ENCODE results near the gene GID8. TPM values are rescaled to one million over a fixed set of nuclear protein-coding genes. Genes with fewer than 3 reads are reported as not detected.
A peak's percentile ranks its signal among the peaks of the same experiment; 100 is the strongest.

GID8 gene
- total and polyA plus RNA-seq, 7 experiments from 2014 or later = 19.6 to 48.0 (median 34.8) TPM

DNA sequence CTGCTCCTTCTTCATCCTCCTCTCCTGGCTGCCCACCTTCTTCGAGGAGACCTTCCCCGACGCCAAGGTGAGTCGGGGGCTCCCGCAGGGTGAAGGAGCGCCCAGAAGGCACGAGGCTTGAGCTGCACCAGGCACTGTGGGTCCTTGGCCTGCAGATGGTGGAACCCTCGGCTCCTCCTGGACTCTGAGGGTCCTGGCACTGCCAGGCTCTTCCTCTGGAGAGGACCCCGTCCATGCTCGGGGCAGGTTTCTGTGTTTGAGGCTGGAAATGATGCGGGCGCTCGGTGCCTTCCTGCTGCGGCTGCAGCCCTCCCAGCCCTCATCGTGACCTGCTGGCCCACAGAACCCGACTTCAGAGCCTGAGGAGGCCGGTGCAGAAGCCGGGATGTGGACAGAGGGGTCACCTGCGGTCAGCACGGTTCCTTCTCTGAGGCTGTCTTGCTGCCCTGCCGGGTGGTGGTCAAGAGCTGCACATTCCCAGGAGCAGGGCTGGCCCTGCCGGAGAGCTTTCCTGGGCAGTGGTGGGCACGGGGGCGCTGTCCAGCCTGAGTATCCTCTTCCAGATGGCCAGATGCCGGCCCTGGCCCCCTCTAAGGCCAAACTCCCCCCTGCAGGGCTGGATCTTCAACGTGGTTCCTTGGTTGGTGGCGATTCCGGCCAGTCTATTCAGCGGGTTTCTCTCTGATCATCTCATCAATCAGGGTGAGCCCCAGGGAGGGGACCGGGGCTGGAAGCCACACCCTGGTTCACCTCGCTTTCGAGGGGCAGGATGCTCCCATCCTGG lies 25.9 kb downstream of the GID8 start:
- Mint-ChIP-seq H3K36me3 (no peaks in the 10 kb centered on the region), H3K27ac (peak overlapping the region in 1 of 9 donors; percentile 62), H3K27me3 (no peaks in the 10 kb centered on the region), H3K9me3 (no peaks in the 10 kb centered on the region), H3K4me1 (peaks cover 0 to 14% (median 11%) of the 10 kb centered on the region in 7 donors), H3K4me3 (no peak overlapping the region)
- no peak for DNase-seq
- POLR2A ChIA-PET = interaction anchor here (0.9 to 2.7 kb wide), 3 partner anchors 10 to 43 kb away, joined by 3 to 11 read pairs (median 3); no protein-coding TSS in a partner anchor
- Histone ChIP-seq H3K27ac (ENCODE audit: low read depth, low read length) (no peak overlapping the region), H3K4me3 (ENCODE audit: low read length) (no peak overlapping the region), H3K9me3 (ENCODE audit: control insufficient read depth in 2 of 3, low read length in 3 of 3) (no peaks in the 10 kb centered on the region), H3K27me3 (ENCODE audit: control insufficient read depth in 2 of 2, insufficient read depth in 2 of 2, low read length in 2 of 2) (no peaks in the 10 kb centered on the region), H3K36me3 (ENCODE audit: control insufficient read depth in 2 of 3, insufficient read depth in 3 of 3, low read length in 3 of 3) (no peaks in the 10 kb centered on the region), H3K4me1 (ENCODE audit: control insufficient read depth in 2 of 2, insufficient read depth in 2 of 2, low read length in 2 of 2) (no peaks in the 10 kb centered on the region)
- CTCF ChIA-PET = no interaction called here
- intact Hi-C loops (cut with micrococcal nuclease) = no loop called here
- ATAC-seq = no peak

DNA sequence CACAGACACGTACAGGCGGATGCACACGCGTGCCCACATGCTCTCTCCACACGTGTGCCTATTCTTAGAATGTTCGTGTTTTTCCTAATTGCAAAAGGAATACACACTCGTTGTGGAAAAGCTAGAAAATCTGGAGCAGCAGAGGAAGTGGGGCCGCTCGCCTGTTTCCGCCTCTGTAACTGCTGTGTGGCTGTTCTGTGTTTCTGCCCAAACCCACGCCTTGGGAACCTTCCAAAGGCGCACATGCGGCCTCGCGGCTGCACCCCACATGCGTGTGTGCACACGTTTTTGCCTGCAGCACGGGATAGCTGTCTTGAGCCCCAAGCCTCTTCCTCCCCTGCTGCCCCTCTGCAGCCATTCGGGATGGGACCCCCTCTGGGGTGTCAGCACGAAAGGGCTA lies 26.8 kb downstream of the GID8 start:
- no peak overlapping the region for H3K27ac Mint-ChIP-seq
- Histone ChIP-seq H3K36me3 (ENCODE audit: control insufficient read depth in 2 of 3, insufficient read depth in 3 of 3, low read length in 3 of 3) (no peaks in the 10 kb centered on the region), H3K27ac (ENCODE audit: low read depth, low read length) (no peak overlapping the region), H3K4me1 (ENCODE audit: control insufficient read depth in 2 of 2, insufficient read depth in 2 of 2, low read length in 2 of 2) (no peaks in the 10 kb centered on the region), H3K27me3 (ENCODE audit: control insufficient read depth in 2 of 2, insufficient read depth in 2 of 2, low read length in 2 of 2) (no peaks in the 10 kb centered on the region), H3K4me3 (ENCODE audit: low read length) (no peak overlapping the region), H3K9me3 (ENCODE audit: control insufficient read depth in 2 of 3, low read length in 3 of 3) (no peaks in the 10 kb centered on the region)
- DNase-seq (no peak), ATAC-seq (no peak)
- no peaks in the 10 kb centered on the region for H3K9me3 Mint-ChIP-seq
- H3K4me1 Mint-ChIP-seq = peaks cover 0 to 8% (median 4%) of the 10 kb centered on the region in 7 donors
- ChIA-PET POLR2A (interaction anchor here (0.9 to 2.7 kb wide), 3 partner anchors 11 to 44 kb away, joined by 3 to 11 read pairs (median 3); no protein-coding TSS in a partner anchor), CTCF (no interaction called here)
- H3K27me3 Mint-ChIP-seq = no peaks in the 10 kb centered on the region
- H3K36me3 Mint-ChIP-seq = no peaks in the 10 kb centered on the region
- no peak overlapping the region for H3K4me3 Mint-ChIP-seq
- intact Hi-C loops (cut with micrococcal nuclease) = no loop called here

DNA sequence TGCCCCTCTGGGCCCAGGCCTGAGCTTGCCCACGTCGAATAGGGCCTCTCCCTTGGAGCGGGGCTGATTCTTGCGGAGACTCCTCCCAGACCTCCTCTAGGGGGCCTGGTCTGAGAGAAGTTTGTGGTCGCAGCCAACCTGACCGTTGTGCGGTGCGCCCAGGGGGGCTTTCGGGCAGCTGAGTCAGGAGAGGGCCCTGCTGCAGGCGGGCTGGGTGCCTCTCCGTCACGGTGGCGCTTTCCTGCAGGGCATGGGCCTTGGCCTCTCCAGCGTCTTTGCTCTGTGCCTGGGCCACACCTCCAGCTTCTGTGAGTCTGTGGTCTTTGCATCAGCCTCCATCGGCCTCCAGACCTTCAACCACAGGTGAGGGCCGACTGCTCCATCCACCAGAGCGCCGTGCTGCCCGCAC lies 27.4 kb downstream of the GID8 start:
- Histone ChIP-seq H3K9me3 (ENCODE audit: control insufficient read depth in 2 of 3, low read length in 3 of 3) (no peaks in the 10 kb centered on the region), H3K4me1 (ENCODE audit: control insufficient read depth in 2 of 2, insufficient read depth in 2 of 2, low read length in 2 of 2) (no peaks in the 10 kb centered on the region), H3K27ac (ENCODE audit: low read depth, low read length) (no peak overlapping the region), H3K36me3 (ENCODE audit: control insufficient read depth in 2 of 3, insufficient read depth in 3 of 3, low read length in 3 of 3) (no peaks in the 10 kb centered on the region), H3K4me3 (ENCODE audit: low read length) (no peak overlapping the region), H3K27me3 (ENCODE audit: control insufficient read depth in 2 of 2, insufficient read depth in 2 of 2, low read length in 2 of 2) (no peaks in the 10 kb centered on the region)
- H3K27me3 Mint-ChIP-seq = no peaks in the 10 kb centered on the region
- ChIA-PET CTCF (no interaction called here), POLR2A (interaction anchor here (2.7 kb wide), 1 partner anchor 11 kb away, joined by 11 read pairs; no protein-coding TSS in a partner anchor)
- ATAC-seq (no peak), DNase-seq (no peak)
- no peaks in the 10 kb centered on the region for H3K9me3 Mint-ChIP-seq
- H3K36me3 Mint-ChIP-seq = no peaks in the 10 kb centered on the region
- no peak overlapping the region for H3K27ac Mint-ChIP-seq
- H3K4me3 Mint-ChIP-seq = no peak overlapping the region
- intact Hi-C loops (cut with micrococcal nuclease) = no loop called here
- peaks cover 0 to 3% (median 0%) of the 10 kb centered on the region in 7 donors for H3K4me1 Mint-ChIP-seq

DNA sequence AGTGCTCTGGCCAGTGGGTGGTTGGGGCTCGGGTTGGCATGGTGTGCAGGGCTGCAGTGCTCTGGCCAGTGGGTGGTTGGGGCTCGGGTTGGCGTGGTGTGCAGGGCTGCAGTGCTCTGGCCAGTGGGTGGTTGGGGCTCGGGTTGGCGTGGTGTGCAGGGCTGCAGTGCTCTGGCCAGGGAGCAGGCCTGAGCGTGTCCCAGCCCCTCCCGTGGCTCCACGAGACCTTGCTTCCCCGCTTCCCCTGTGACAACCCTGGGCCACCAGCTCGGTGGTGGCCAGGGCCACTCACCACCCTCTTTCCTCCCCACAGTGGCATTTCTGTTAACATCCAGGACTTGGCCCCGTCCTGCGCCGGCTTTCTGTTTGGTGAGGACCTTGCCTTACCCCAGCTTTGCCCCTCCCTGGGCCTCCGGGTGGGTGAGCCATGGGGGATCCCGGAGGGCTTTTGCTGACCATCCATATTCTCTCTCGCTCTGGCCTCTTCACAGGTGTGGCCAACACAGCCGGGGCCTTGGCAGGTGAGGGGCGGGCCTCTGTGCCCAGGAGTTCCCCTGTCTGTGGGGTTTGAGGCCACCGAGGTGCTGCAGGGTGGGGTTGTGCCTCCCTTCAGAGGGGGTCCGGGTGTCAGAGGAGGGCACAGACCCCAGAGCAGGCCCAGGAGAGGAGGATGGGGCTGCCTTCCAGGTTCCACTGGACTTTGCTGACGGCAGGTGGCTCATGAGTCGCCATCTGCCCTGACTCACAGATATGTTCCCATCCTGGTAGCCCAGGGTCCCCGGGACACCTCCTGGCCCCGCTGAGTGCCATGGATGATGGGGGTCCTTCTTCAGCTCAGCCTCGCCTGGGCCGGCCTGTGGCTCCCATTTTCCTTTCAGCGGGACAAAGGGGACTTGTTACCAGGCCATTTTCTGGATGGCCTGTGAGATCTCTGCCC lies 28.5 kb downstream of the GID8 start:
- Mint-ChIP-seq H3K27me3 (peaks cover 2 to 4% (median 3%) of the 10 kb centered on the region in 5 donors), H3K4me3 (no peak overlapping the region), H3K4me1 (peaks cover 0 to 6% (median 3%) of the 10 kb centered on the region in 7 donors), H3K9me3 (no peaks in the 10 kb centered on the region), H3K36me3 (no peaks in the 10 kb centered on the region), H3K27ac (no peak overlapping the region)
- Histone ChIP-seq H3K36me3 (ENCODE audit: control insufficient read depth in 2 of 3, insufficient read depth in 3 of 3, low read length in 3 of 3) (no peaks in the 10 kb centered on the region), H3K27me3 (ENCODE audit: control insufficient read depth in 2 of 2, insufficient read depth in 2 of 2, low read length in 2 of 2) (no peaks in the 10 kb centered on the region), H3K9me3 (ENCODE audit: control insufficient read depth in 2 of 3, low read length in 3 of 3) (no peaks in the 10 kb centered on the region), H3K4me1 (ENCODE audit: control insufficient read depth in 2 of 2, insufficient read depth in 2 of 2, low read length in 2 of 2) (no peaks in the 10 kb centered on the region), H3K27ac (ENCODE audit: low read depth, low read length) (no peak overlapping the region), H3K4me3 (ENCODE audit: low read length) (no peak overlapping the region)
- intact Hi-C loops (cut with micrococcal nuclease) = no loop called here
- DNase-seq = no peak
- CTCF ChIA-PET = no interaction called here
- ATAC-seq = no peak
- POLR2A ChIA-PET = interaction anchor here (2.7 kb wide), 1 partner anchor 12 kb away, joined by 11 read pairs; no protein-coding TSS in a partner anchor

- Mint-ChIP-seq H3K4me1 (peaks cover 5 to 13% (median 9%) of the 10 kb centered on the region in 7 donors), H3K9me3 (peaks cover 0 to 2% (median 0%) of the 10 kb centered on the region in 11 donors), H3K27me3 (peaks cover 9 to 11% (median 9%) of the 10 kb centered on the region in 5 donors), H3K4me3 (no peak overlapping the region), H3K36me3 (no peaks in the 10 kb centered on the region), H3K27ac (no peak overlapping the region)
- Histone ChIP-seq H3K27me3 (ENCODE audit: control insufficient read depth in 2 of 2, insufficient read depth in 2 of 2, low read length in 2 of 2) (no peaks in the 10 kb centered on the region), H3K27ac (ENCODE audit: low read depth, low read length) (no peak overlapping the region), H3K4me1 (ENCODE audit: control insufficient read depth in 2 of 2, insufficient read depth in 2 of 2, low read length in 2 of 2) (no peaks in the 10 kb centered on the region), H3K4me3 (ENCODE audit: low read length) (no peak overlapping the region), H3K36me3 (ENCODE audit: control insufficient read depth in 2 of 3, insufficient read depth in 3 of 3, low read length in 3 of 3) (no peaks in the 10 kb centered on the region), H3K9me3 (ENCODE audit: control insufficient read depth in 2 of 3, low read length in 3 of 3) (no peaks in the 10 kb centered on the region)
- ChIA-PET POLR2A (no interaction called here), CTCF (no interaction called here)
- DNase-seq = no peak
- no peak for ATAC-seq
- intact Hi-C loops (cut with micrococcal nuclease) = no loop called here
Observed at GRCh38 chr20:62967149-62967501, 29.2 kb downstream of the GID8 start.

GRCh38 chr20:62967628-62968351 lies 29.8 kb downstream of the GID8 start:
- H3K27ac Mint-ChIP-seq = no peak overlapping the region
- H3K27me3 Mint-ChIP-seq = peaks cover 12 to 15% (median 13%) of the 10 kb centered on the region in 5 donors

More at GRCh38 chr20:62967628-62968351, 29.8 kb downstream of the GID8 start:
- no peaks in the 10 kb centered on the region for H3K27me3 ChIP-seq (ENCODE audit: control insufficient read depth in 2 of 2, insufficient read depth in 2 of 2, low read length in 2 of 2)
- Mint-ChIP-seq H3K9me3 (peaks cover 0 to 2% (median 0%) of the 10 kb centered on the region in 11 donors), H3K36me3 (no peaks in the 10 kb centered on the region), H3K4me1 (peaks cover 10 to 17% (median 14%) of the 10 kb centered on the region in 7 donors), H3K4me3 (no peak overlapping the region)
- intact Hi-C loops (cut with micrococcal nuclease) = no loop called here
- peaks cover 0 to 4% of the 10 kb centered on the region in 2 donors for H3K4me1 ChIP-seq (ENCODE audit: control insufficient read depth in 2 of 2, insufficient read depth in 2 of 2, low read length in 2 of 2)
- H3K36me3 ChIP-seq (ENCODE audit: control insufficient read depth in 2 of 3, insufficient read depth in 3 of 3, low read length in 3 of 3) = no peaks in the 10 kb centered on the region
- H3K9me3 ChIP-seq (ENCODE audit: control insufficient read depth in 2 of 3, low read length in 3 of 3) = no peaks in the 10 kb centered on the region
- H3K4me3 ChIP-seq (ENCODE audit: low read length) = no peak overlapping the region
- POLR2A ChIA-PET = interaction anchor here (0.7 kb wide), 1 partner anchor 44 kb away, joined by 3 read pairs; no protein-coding TSS in a partner anchor
- no peak overlapping the region for H3K27ac ChIP-seq (ENCODE audit: low read depth, low read length)
- ATAC-seq (no peak), DNase-seq (no peak)
- CTCF ChIA-PET = interaction anchor here (0.7 kb wide), 1 partner anchor 35 kb away, joined by 3 read pairs; no protein-coding TSS in a partner anchor
